Heart left ventricle (tissue), 13 donors: Measurements from ENCODE around the gene LPO.

Experiments used
- POLR2A ChIP-seq, 2 donors: fragments of 450-650 bp; IDR thresholded peaks; one replicate each; pipeline ENCODE4 v1.6.1; 2017; ENCODE audit warnings: antibody characterized with exemption in 2 of 2, mild to moderate bottlenecking in 2 of 2, moderate library complexity in 2 of 2
- TF ChIP-seq, protein P1 (sequence below), 12 donors: fragments of 200-600 bp; sonication (generic) in 4 of 12; IDR thresholded peaks; one replicate each; pipeline versions ENCODE4 v1.5.0 to v1.8.0; 2018 to 2022; ENCODE audit warnings: antibody characterized with exemption in 12 of 12, mild to moderate bottlenecking in 5 of 12
- donor health status: ischemic (EF 13 %, LVEDD 7.1; RV severe dilation, severe dysfunction).
- donor health status: DM: no; HTN: yes; CAD: no.
- donor health status: DM: no; HTN: no; CAD: no.
- donor health status: ischemic (EF 25% LVEDD 6.9; RV normal size, moderate dysfunction).
- donor health status: ischemic (EF 25% LVEDD 5.7; RV mildly dilated, moderate dysfunction).
- donor health status: ischemic (EF 35%, LVEDD 5.7; RV mildly dilated, moderate dysfunction).
- donor health status: nonischemic (EF 11% LVEDD 7.7; RV severe dilation, severe dysfunction).
- donor health status: DM: yes; HTN: yes; CAD: no.
- donor health status: PGD.
- donor health status: ischemic (EF 29% LVEDD 5.4; RV normal size, mild dysfunction).
- donor health status: nonischemic (EF 23%, LVEDD 6.1; RV moderate dilation, normal function).

DNA sequence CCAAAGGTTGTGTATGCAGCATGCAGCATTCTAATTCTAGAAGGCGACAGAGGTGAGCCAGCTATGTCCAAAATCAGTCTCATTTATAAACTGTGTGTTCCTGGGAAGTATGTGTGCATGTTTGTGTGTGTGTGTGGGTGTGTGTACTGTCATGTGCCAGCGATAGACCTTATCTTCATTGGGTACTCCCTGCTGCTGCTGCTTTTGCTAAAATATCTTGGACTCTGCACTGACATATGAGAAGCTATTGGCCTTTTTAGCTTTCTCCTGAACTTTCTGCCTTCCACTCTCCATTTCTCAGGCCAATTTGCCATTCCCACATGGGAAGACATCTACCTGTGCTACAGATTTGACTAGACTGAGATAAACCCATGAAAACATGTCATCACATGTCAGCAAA lies 2.0 kb upstream of the LPO start:
- TF ChIP-seq, protein P1, sequence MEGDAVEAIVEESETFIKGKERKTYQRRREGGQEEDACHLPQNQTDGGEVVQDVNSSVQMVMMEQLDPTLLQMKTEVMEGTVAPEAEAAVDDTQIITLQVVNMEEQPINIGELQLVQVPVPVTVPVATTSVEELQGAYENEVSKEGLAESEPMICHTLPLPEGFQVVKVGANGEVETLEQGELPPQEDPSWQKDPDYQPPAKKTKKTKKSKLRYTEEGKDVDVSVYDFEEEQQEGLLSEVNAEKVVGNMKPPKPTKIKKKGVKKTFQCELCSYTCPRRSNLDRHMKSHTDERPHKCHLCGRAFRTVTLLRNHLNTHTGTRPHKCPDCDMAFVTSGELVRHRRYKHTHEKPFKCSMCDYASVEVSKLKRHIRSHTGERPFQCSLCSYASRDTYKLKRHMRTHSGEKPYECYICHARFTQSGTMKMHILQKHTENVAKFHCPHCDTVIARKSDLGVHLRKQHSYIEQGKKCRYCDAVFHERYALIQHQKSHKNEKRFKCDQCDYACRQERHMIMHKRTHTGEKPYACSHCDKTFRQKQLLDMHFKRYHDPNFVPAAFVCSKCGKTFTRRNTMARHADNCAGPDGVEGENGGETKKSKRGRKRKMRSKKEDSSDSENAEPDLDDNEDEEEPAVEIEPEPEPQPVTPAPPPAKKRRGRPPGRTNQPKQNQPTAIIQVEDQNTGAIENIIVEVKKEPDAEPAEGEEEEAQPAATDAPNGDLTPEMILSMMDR (IDR thresholded peaks at IDR 0.05): no peak
- no peak for TF ChIP-seq POLR2A (IDR thresholded peaks at IDR 0.05)
